Measurements from ENCODE around the gene TMEM255B.
"Not testable (repeated sequence)": the region's sequence is repeated elsewhere in the genome, so short reads cannot be mapped to it uniquely, and the experiment has no call there.

The TMEM255B gene

DNA sequence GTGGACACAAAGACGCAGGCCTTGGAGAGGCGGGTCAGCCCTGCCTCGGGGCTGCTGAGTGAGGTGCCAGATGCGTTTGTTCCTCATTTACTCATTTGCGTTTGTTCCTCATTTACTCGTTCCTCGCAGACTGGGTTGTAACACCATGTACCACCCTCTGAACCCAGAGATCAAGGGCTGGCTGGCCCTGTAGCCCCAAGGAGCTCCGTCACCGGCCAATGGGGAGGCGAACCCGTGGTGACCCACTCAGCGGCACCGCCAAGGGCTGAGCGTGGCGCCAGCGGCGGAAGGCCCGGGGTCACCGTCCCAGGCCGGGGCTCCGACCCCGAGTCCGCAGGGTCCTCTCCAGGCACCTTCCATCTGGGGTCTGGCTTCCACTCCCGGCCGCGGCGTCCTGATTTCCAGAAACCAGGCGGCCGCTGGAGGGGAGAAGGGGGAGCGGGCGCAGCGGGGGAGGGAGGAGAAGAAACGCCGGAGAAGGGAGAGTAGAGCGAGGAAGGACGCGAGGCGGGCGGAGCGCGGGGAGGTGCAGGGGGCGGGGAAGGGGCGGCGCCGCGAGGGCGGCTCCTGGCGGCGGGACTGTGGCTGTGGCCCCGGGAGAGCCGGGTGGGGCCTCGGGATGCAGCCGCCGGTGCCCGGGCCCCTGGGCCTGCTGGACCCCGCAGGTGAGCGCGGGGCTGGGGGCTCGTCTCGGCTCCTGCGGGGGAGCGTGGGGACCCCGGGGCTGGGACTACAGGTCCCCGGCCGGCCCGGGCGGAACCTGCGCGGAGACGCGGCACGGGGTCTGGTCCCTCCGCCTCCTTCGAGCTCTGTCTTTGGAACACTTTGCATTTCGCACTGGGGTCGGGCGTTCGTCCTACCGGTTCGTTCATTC is at the start of gene TMEM255B:
Gene TMEM255B, plus strand, starts transcription at position 576 of the 874 bp plus-strand sequence. Its CDS starts 44 bp downstream, at position 620.
- peak within 1 kb of the TSS; percentile 48 for H3K27ac ChIP-seq (ENCODE audit: low read depth, low read length)
- no peaks in the 10 kb centered on the region for H3K9me3 ChIP-seq (ENCODE audit: control insufficient read depth in 5 of 5, low read length in 5 of 5)
- no peaks in the 10 kb centered on the region for H3K36me3 ChIP-seq (ENCODE audit: control insufficient read depth in 5 of 5, insufficient read depth in 5 of 5, low read length in 5 of 5)
- H3K4me1 ChIP-seq (ENCODE audit: control insufficient read depth in 5 of 5, insufficient read depth in 5 of 5, low read length in 5 of 5) = peaks cover 0 to 28% (median 18%) of the 10 kb centered on the region in 5 donors
- H3K27me3 ChIP-seq (ENCODE audit: control insufficient read depth in 5 of 5, insufficient read depth in 4 of 5, low read length in 5 of 5) = peaks cover 0 to 22% (median 14%) of the 10 kb centered on the region in 5 donors
- peak within 1 kb of the TSS; percentile 75 to 92 (median 79) for H3K4me3 ChIP-seq (ENCODE audit: low read depth in 1 of 5, low read length in 5 of 5)
- H3K9ac ChIP-seq (ENCODE audit: low read length in 5 of 5) = peak within 1 kb of the TSS; percentile 12 to 83 (median 59)

DNA sequence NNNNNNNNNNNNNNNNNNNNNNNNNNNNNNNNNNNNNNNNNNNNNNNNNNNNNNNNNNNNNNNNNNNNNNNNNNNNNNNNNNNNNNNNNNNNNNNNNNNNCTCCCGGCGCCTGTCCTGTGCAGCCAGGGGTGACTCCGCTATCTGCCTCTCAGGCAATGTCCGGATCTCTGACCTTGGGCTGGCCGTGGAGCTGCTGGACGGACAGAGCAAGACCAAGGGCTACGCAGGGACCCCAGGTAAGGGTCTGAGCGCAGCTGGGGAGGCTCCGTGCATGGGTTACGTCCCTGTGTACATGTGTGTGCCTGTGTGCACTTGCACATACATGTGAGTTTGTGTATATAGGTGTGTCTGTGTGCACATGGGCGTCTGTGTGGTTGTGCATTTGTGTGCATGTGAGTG is 36.1 kb upstream of the TMEM255B start:
- H3K36me3 ChIP-seq (ENCODE audit: control insufficient read depth in 5 of 5, insufficient read depth in 5 of 5, low read length in 5 of 5) = no peaks in the 10 kb centered on the region
- H3K9ac ChIP-seq (ENCODE audit: low read length in 5 of 5) = no peak overlapping the region
- H3K4me3 ChIP-seq (ENCODE audit: low read depth in 1 of 5, low read length in 5 of 5) = no peak overlapping the region
- peaks cover 0 to 4% (median 3%) of the 10 kb centered on the region in 5 donors for H3K9me3 ChIP-seq (ENCODE audit: control insufficient read depth in 5 of 5, low read length in 5 of 5)
- H3K27ac ChIP-seq (ENCODE audit: low read depth, low read length) = no peak overlapping the region
- H3K27me3 ChIP-seq (ENCODE audit: control insufficient read depth in 5 of 5, insufficient read depth in 4 of 5, low read length in 5 of 5) = peaks cover 0 to 3% (median 0%) of the 10 kb centered on the region in 5 donors
- peaks cover 0 to 14% (median 9%) of the 10 kb centered on the region in 5 donors for H3K4me1 ChIP-seq (ENCODE audit: control insufficient read depth in 5 of 5, insufficient read depth in 5 of 5, low read length in 5 of 5)

DNA sequence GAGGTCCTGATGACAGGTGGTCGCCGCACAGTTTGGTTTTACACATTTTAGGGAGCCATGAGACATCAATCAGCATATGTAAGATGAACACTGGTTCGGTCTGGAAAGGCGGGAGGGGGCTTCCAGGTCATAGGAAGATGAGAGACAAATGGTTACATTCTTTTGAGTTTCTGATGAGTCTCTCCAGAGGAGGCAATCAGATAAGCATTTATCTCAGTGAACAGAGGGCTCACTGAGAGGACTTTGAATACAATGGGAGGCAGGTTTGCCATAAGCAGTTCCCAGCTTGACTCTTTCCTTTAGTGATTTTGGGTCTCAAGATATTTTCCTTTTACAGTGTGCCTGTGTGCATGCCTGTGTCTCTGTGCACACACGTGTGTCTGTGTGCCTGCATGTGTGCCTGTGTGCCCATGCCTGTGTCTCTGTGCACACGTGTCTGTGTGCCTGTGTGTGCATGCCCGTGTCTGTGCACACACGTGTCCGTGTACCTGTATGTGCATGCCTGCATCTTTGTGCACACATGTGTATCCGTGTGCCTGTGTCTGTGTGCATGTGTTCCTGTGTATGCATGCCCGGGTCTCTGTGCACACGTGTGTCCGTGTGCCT is 35.5 kb upstream of the TMEM255B start:
- Histone ChIP-seq H3K27me3 (ENCODE audit: control insufficient read depth in 5 of 5, insufficient read depth in 4 of 5, low read length in 5 of 5) (peaks cover 0 to 5% (median 1%) of the 10 kb centered on the region in 5 donors), H3K27ac (ENCODE audit: low read depth, low read length) (no peak overlapping the region), H3K9ac (ENCODE audit: low read length in 5 of 5) (no peak overlapping the region), H3K4me1 (ENCODE audit: control insufficient read depth in 5 of 5, insufficient read depth in 5 of 5, low read length in 5 of 5) (peaks cover 0 to 14% (median 9%) of the 10 kb centered on the region in 5 donors), H3K4me3 (ENCODE audit: low read depth in 1 of 5, low read length in 5 of 5) (no peak overlapping the region), H3K9me3 (ENCODE audit: control insufficient read depth in 5 of 5, low read length in 5 of 5) (peaks cover 0 to 4% (median 3%) of the 10 kb centered on the region in 5 donors), H3K36me3 (ENCODE audit: control insufficient read depth in 5 of 5, insufficient read depth in 5 of 5, low read length in 5 of 5) (no peaks in the 10 kb centered on the region)

DNA sequence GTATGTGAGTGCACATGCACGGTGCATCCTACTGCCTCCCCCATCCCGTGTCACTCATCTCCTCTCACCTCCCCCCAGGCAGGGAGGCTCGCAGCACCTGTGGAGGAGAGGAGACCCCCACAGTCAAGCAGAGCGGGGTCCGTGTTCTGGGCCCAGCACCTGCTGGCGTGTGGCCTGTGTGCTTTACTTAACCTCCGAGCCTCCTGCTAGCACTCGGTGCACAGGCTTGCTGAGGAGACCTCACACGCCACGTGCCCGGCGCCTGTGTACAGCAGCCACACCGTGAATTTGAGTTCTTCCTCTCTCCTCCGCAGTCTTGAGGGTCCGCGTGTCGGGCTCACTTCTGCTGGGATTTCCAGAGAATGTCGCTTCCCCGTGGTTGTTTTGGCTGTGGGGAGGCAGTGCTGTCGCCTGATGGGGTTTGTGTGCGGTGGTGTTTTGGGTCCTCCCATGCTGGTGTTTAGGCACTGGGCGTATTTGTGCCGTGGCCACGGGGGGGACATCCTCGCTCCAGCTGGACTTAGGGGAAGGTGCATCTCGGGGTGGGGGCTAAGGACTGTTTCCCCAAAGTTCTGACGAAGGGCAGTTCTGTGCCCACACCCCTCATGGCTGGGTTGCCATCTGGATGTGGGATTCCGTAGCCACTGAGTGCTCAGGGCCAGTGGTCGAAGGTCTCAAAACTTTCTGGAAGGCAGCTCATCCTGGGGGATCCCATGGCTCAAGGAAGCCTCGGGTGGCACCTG is 34.8 kb upstream of the TMEM255B start:
- peaks cover 0 to 14% (median 9%) of the 10 kb centered on the region in 5 donors for H3K4me1 ChIP-seq (ENCODE audit: control insufficient read depth in 5 of 5, insufficient read depth in 5 of 5, low read length in 5 of 5)
- H3K9ac ChIP-seq (ENCODE audit: low read length in 5 of 5) = no peak overlapping the region
- H3K27ac ChIP-seq (ENCODE audit: low read depth, low read length) = no peak overlapping the region
- H3K36me3 ChIP-seq (ENCODE audit: control insufficient read depth in 5 of 5, insufficient read depth in 5 of 5, low read length in 5 of 5) = no peaks in the 10 kb centered on the region
- H3K9me3 ChIP-seq (ENCODE audit: control insufficient read depth in 5 of 5, low read length in 5 of 5) = peaks cover 0 to 4% (median 3%) of the 10 kb centered on the region in 5 donors
- H3K4me3 ChIP-seq (ENCODE audit: low read depth in 1 of 5, low read length in 5 of 5) = peak overlapping the region in 1 of 5 donors; percentile 68
- H3K27me3 ChIP-seq (ENCODE audit: control insufficient read depth in 5 of 5, insufficient read depth in 4 of 5, low read length in 5 of 5) = peaks cover 0 to 9% (median 2%) of the 10 kb centered on the region in 5 donors

DNA sequence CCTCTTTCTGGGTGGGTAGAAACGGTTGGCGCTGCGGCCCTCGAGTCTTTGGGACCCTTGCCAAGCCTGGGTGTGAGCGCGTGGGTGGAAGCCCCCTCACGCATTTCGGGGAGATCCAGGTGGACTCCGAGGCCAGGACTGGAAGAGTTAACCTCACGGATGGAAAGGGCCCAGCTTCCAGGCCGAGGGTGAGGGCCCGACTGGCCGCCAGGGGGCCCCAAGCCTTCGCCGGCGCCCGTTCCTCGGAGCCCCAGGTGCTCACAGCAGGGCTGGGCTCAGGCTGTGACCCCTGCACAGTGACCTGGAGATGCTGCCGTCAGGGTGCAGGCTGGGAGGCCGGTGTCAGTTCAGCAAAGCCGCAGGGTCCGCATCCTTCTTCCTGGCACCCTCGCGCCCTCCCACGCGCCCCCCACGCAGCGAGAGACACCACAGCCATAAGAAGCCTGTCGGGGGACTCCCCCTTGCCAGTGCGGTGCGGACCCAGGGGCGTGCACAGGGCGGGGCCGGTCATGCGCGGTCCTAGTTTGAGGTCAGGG is 34.2 kb upstream of the TMEM255B start:
- H3K9me3 ChIP-seq (ENCODE audit: control insufficient read depth in 5 of 5, low read length in 5 of 5) = peaks cover 0 to 4% (median 3%) of the 10 kb centered on the region in 5 donors
- H3K9ac ChIP-seq (ENCODE audit: low read length in 5 of 5) = peak overlapping the region in 1 of 5 donors; percentile 13
- no peak overlapping the region for H3K27ac ChIP-seq (ENCODE audit: low read depth, low read length)
- H3K4me1 ChIP-seq (ENCODE audit: control insufficient read depth in 5 of 5, insufficient read depth in 5 of 5, low read length in 5 of 5) = peaks cover 0 to 14% (median 9%) of the 10 kb centered on the region in 5 donors
- peak overlapping the region in 4 of 5 donors; percentile 32 to 68 (median 54) for H3K4me3 ChIP-seq (ENCODE audit: low read depth in 1 of 5, low read length in 5 of 5)
- no peaks in the 10 kb centered on the region for H3K36me3 ChIP-seq (ENCODE audit: control insufficient read depth in 5 of 5, insufficient read depth in 5 of 5, low read length in 5 of 5)
- H3K27me3 ChIP-seq (ENCODE audit: control insufficient read depth in 5 of 5, insufficient read depth in 4 of 5, low read length in 5 of 5) = peaks cover 0 to 12% (median 7%) of the 10 kb centered on the region in 5 donors

- peaks cover 0 to 15% (median 9%) of the 10 kb centered on the region in 5 donors for H3K27me3 ChIP-seq (ENCODE audit: control insufficient read depth in 5 of 5, insufficient read depth in 4 of 5, low read length in 5 of 5)
- not testable (repeated sequence) for H3K27ac ChIP-seq (ENCODE audit: low read depth, low read length); H3K9ac ChIP-seq (ENCODE audit: low read length in 5 of 5); H3K36me3 ChIP-seq (ENCODE audit: control insufficient read depth in 5 of 5, insufficient read depth in 5 of 5, low read length in 5 of 5); H3K9me3 ChIP-seq (ENCODE audit: control insufficient read depth in 5 of 5, low read length in 5 of 5); H3K4me3 ChIP-seq (ENCODE audit: low read depth in 1 of 5, low read length in 5 of 5)
- H3K4me1 ChIP-seq (ENCODE audit: control insufficient read depth in 5 of 5, insufficient read depth in 5 of 5, low read length in 5 of 5) = peaks cover 0 to 14% (median 9%) of the 10 kb centered on the region in 5 donors
These were observed 33.5 kb upstream of the TMEM255B start for GRCh38 chr13:113725329-113726105.

DNA sequence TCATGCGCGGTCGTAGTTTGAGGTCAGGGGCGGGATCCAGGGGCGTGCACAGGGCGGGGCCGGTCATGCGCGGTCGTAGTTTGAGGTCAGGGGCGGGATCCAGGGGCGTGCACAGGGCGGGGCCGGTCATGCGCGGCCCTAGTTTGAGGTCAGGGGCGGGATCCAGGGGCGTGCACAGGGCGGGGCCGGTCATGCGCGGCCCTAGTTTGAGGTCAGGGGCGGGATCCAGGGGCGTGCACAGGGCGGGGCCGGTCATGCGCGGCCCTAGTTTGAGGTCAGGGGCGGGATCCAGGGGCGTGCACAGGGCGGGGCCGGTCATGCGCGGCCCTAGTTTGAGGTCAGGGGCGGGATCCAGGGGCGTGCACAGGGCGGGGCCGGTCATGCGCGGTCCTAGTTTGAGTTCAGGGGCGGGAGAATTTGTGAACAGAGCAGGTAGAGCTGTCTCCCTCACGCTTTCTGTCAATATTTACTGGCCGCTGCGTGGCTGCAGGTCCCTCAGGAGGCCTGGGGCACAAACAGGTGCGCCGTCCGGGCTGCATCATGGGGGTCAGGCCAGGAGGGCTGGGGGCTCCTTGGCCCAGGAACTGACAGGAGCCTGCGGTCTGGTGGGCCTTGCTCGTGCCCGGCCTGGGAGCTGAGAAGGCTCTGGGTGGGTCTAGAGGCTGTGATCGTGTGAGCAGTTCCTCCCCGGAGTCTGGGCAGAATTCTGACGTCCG is 32.8 kb upstream of the TMEM255B start:
- H3K4me1 ChIP-seq (ENCODE audit: control insufficient read depth in 5 of 5, insufficient read depth in 5 of 5, low read length in 5 of 5) = peaks cover 0 to 14% (median 9%) of the 10 kb centered on the region in 5 donors
- H3K4me3 ChIP-seq (ENCODE audit: low read depth in 1 of 5, low read length in 5 of 5) = peak overlapping the region in 4 of 5 donors; percentile 14 to 60 (median 34)
- H3K9me3 ChIP-seq (ENCODE audit: control insufficient read depth in 5 of 5, low read length in 5 of 5); H3K36me3 ChIP-seq (ENCODE audit: control insufficient read depth in 5 of 5, insufficient read depth in 5 of 5, low read length in 5 of 5); H3K27ac ChIP-seq (ENCODE audit: low read depth, low read length): not testable (repeated sequence)
- H3K27me3 ChIP-seq (ENCODE audit: control insufficient read depth in 5 of 5, insufficient read depth in 4 of 5, low read length in 5 of 5) = peaks cover 0 to 22% (median 11%) of the 10 kb centered on the region in 5 donors
- peak overlapping the region in 1 of 5 donors; percentile 43 for H3K9ac ChIP-seq (ENCODE audit: low read length in 5 of 5)

DNA sequence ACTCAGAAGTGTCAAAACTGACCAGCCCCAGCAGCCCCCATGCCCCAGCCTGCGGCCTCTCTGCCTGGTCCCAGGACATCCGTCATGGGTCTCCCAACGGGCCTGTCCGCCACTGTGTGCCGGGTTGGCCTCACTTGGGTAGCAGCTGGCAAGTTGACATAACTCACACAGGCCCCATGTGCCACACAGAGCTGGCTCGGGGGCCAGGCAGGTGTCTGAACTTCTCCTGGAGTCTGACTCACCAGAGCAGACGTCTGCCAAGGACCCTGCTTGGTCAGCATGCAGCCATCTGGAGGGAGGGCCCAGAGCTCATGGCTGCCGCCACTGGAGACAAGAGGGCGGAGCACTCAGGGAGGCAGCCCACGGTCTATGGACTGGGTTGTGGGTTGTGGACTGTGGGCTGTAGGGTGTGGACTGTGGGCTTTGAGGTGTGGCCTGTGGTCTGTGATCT is 32.0 kb upstream of the TMEM255B start:
- H3K36me3 ChIP-seq (ENCODE audit: control insufficient read depth in 5 of 5, insufficient read depth in 5 of 5, low read length in 5 of 5) = no peaks in the 10 kb centered on the region
- no peak overlapping the region for H3K9ac ChIP-seq (ENCODE audit: low read length in 5 of 5)
- peaks cover 0 to 4% (median 3%) of the 10 kb centered on the region in 5 donors for H3K9me3 ChIP-seq (ENCODE audit: control insufficient read depth in 5 of 5, low read length in 5 of 5)
- no peak overlapping the region for H3K4me3 ChIP-seq (ENCODE audit: low read depth in 1 of 5, low read length in 5 of 5)
- H3K27ac ChIP-seq (ENCODE audit: low read depth, low read length) = no peak overlapping the region
- H3K27me3 ChIP-seq (ENCODE audit: control insufficient read depth in 5 of 5, insufficient read depth in 4 of 5, low read length in 5 of 5) = peaks cover 0 to 22% (median 14%) of the 10 kb centered on the region in 5 donors
- peaks cover 0 to 14% (median 9%) of the 10 kb centered on the region in 5 donors for H3K4me1 ChIP-seq (ENCODE audit: control insufficient read depth in 5 of 5, insufficient read depth in 5 of 5, low read length in 5 of 5)

All from subcutaneous abdominal adipose tissue (tissue), 5 donors.